Measurements from ENCODE around the gene TNFRSF8. TPM values are rescaled to one million over a fixed set of nuclear protein-coding genes. Genes with fewer than 3 reads are reported as not detected.

Gene TNFRSF8
- total RNA-seq, 1 donor from 2014 or later, result 2.2 TPM

GRCh38 chr1:12107718-12108117 lies 44.6 kb downstream of the TNFRSF8 start:
- POLR2A ChIA-PET, result interaction anchor here (1.3 kb wide), 1 partner anchor 19 kb away, joined by 3 read pairs; no protein-coding TSS in a partner anchor
- H3K4me1 Mint-ChIP-seq, result no peaks in the 10 kb centered on the region

GRCh38 chr1:12109901-12110300 lies 46.8 kb downstream of the TNFRSF8 start:
- Mint-ChIP-seq H3K36me3 (ENCODE audit: low read depth) (no peaks in the 10 kb centered on the region), H3K27me3 (no peaks in the 10 kb centered on the region), H3K4me1 (no peaks in the 10 kb centered on the region), H3K27ac (no peak overlapping the region), H3K9me3 (no peaks in the 10 kb centered on the region), H3K4me3 (no peak overlapping the region)
- intact Hi-C loops (cut with micrococcal nuclease), result no loop called here
- POLR2A ChIA-PET, result no interaction called here
- DNase-seq (no peak), ATAC-seq (ENCODE audit: low read depth) (no peak)
- TF ChIP-seq CTCF (IDR thresholded peaks at IDR 0.05), result no peak
- CTCF ChIA-PET, result interaction anchor here (1.3 kb wide), 1 partner anchor 15 kb away, joined by 3 read pairs; no protein-coding TSS in a partner anchor

More at GRCh38 chr1:12107718-12108117, 44.6 kb downstream of the TNFRSF8 start:
- no peak for TF ChIP-seq CTCF (IDR thresholded peaks at IDR 0.05)
- H3K9me3 Mint-ChIP-seq, result no peaks in the 10 kb centered on the region
- no peaks in the 10 kb centered on the region for H3K27me3 Mint-ChIP-seq
- intact Hi-C loops (cut with micrococcal nuclease), result no loop called here
- no peaks in the 10 kb centered on the region for H3K36me3 Mint-ChIP-seq (ENCODE audit: low read depth)
- no peak for DNase-seq
- ATAC-seq (ENCODE audit: low read depth), result no peak
- CTCF ChIA-PET, result interaction anchor here (2.7 kb wide), 1 partner anchor 17 kb away, joined by 11 read pairs; no protein-coding TSS in a partner anchor
- H3K27ac Mint-ChIP-seq, result no peak overlapping the region
- no peak overlapping the region for H3K4me3 Mint-ChIP-seq

GRCh38 chr1:12111741-12112140 lies 48.6 kb downstream of the TNFRSF8 start:
- TF ChIP-seq CTCF (IDR thresholded peaks at IDR 0.05), result no peak
- no peak for ATAC-seq (ENCODE audit: low read depth)
- H3K27ac Mint-ChIP-seq, result no peak overlapping the region
- intact Hi-C loops (cut with micrococcal nuclease), result no loop called here
- ChIA-PET POLR2A (no interaction called here), CTCF (interaction anchor here (2.2 kb wide), 1 partner anchor 13 kb away, joined by 5 read pairs; no protein-coding TSS in a partner anchor)
- H3K4me3 Mint-ChIP-seq, result no peak overlapping the region
- H3K36me3 Mint-ChIP-seq (ENCODE audit: low read depth), result no peaks in the 10 kb centered on the region
- DNase-seq, result no peak
- H3K9me3 Mint-ChIP-seq, result no peaks in the 10 kb centered on the region
- H3K27me3 Mint-ChIP-seq, result no peaks in the 10 kb centered on the region
- no peaks in the 10 kb centered on the region for H3K4me1 Mint-ChIP-seq

GRCh38 chr1:12112711-12113161 lies 49.6 kb downstream of the TNFRSF8 start:
- Mint-ChIP-seq H3K27ac (no peak overlapping the region), H3K9me3 (no peaks in the 10 kb centered on the region), H3K27me3 (no peaks in the 10 kb centered on the region), H3K4me1 (no peaks in the 10 kb centered on the region), H3K36me3 (ENCODE audit: low read depth) (no peaks in the 10 kb centered on the region), H3K4me3 (no peak overlapping the region)
- ATAC-seq (ENCODE audit: low read depth), result no peak
- ChIA-PET POLR2A (no interaction called here), CTCF (interaction anchor here (2.2 kb wide), 1 partner anchor 12 kb away, joined by 5 read pairs; no protein-coding TSS in a partner anchor)
- DNase-seq, result no peak
- intact Hi-C loops (cut with micrococcal nuclease), result no loop called here
- TF ChIP-seq CTCF (IDR thresholded peaks at IDR 0.05), result no peak

- no peaks in the 10 kb centered on the region for H3K27me3 Mint-ChIP-seq
- no peak for TF ChIP-seq CTCF (IDR thresholded peaks at IDR 0.05)
- H3K9me3 Mint-ChIP-seq, result no peaks in the 10 kb centered on the region
- intact Hi-C loops (cut with micrococcal nuclease), result no loop called here
- peaks cover 2% of the 10 kb centered on the region for H3K4me1 Mint-ChIP-seq
- POLR2A ChIA-PET, result interaction anchor here (0.9 to 1.1 kb wide), 2 partner anchors 26 to 131 kb away, joined by 3 to 6 read pairs; no protein-coding TSS in a partner anchor
- no peak for DNase-seq
- no peaks in the 10 kb centered on the region for H3K36me3 Mint-ChIP-seq (ENCODE audit: low read depth)
- CTCF ChIA-PET, result interaction anchor here (0.9 to 2.2 kb wide), 3 partner anchors 11 to 130 kb away, joined by 3 to 7 read pairs (median 5); no protein-coding TSS in a partner anchor
- no peak for ATAC-seq (ENCODE audit: low read depth)
- H3K27ac Mint-ChIP-seq, result no peak overlapping the region
- H3K4me3 Mint-ChIP-seq, result no peak overlapping the region
Observed at GRCh38 chr1:12113433-12114339, 50.6 kb downstream of the TNFRSF8 start.

Measured in activated B cell treated with CpG ODN at 0.5 μM for 24 hours (primary cell).